M059J (cell line): Measurements from ENCODE around the gene AGBL4. TPM values are rescaled to one million over a fixed set of nuclear protein-coding genes. Genes with fewer than 3 reads are reported as not detected.
"Not testable (repeated sequence)": the region's sequence is repeated elsewhere in the genome, so short reads cannot be mapped to it uniquely, and the experiment has no call there.

Source experiments
- DNase-seq: peaks from one replicate; pipeline ENCODE4 v3.0.0-alpha.2; 2012; ENCODE audit warnings: low read depth
- total RNA-seq: library from RNA; depleted of rRNA; stranded (reverse); fragments of >200 nt; shearing (Covaris generic); gene quantifications from 2 replicates; pipeline ENCODE4 v1.2.3, GENCODE V29; 2014

Gene AGBL4
- total RNA-seq, 1 experiment from 2014 or later: not detected

DNA sequence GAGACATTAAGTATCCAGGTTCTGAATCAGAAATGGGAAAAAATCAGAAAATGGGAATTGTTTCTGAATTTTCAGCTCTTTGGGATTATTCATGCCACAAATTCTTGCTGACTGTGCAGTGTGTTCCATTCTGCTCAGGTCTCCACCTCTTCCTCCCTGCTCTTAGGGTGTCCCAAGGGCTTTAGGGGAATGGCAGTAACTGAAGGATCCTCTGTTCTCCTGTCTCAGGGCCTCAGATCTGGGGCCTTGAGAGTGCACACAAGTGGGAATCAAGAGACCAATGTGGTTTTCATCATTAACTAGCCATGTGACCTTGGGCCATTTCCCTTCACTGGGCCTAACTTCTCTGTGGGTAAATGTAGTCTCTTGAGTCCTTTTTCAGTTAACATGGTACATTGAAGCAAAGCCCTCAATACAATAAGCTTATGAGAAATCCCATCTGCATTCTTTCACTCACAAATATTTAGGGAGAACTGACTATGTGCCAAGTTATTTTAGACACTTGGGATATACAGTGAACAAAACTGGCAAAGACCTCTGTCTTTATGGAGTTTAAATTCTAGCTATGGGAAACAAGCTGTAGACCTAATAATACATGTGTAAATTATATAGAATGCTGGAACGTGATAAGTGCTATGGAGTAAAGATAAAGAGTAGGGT lies 1476.1 kb downstream of the AGBL4 start:
- DNase-seq: no peak

DNA sequence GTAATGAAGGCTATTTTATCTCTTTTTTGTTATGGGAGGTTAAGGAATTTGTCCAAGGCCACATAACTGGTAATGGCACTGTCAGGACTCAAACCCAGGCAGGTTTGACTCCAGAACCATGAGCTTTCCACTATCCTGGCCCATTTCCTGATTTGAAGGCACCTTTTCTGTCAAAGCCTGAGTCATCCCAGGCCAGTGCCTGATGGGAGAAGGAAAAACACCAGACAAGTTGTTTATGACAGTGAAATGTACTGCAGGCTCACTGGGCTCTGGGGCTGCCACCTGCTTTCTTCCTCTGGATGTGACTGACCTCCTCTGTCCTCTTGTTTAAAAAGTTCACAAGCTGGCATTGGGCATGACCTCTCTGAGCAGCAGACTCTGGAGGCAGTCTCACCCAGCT lies 1479.9 kb downstream of the AGBL4 start:
- no peak for DNase-seq

DNA sequence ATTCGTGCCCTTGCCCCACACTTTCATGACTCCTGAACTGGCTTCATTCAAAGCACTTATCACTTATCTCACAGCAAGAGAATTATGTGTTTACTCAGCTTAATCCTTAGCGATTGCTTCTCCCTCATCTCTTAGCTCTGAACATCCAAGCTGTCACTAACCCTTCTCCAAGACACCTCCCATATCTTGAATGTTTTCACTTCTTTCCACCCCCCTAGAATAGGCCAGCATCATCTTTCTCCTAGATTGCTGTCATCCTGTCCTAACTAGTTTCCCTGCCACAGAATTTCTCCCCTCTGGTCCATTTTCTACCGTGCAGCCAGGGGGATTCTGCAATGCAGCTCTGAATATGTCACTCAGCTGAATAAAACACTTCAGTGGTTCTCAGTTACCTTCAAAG lies 1483.2 kb downstream of the AGBL4 start:
- no peak for DNase-seq

GRCh38 chr1:48536477-48536876 lies 1487.3 kb downstream of the AGBL4 start:
- DNase-seq: no peak

DNA sequence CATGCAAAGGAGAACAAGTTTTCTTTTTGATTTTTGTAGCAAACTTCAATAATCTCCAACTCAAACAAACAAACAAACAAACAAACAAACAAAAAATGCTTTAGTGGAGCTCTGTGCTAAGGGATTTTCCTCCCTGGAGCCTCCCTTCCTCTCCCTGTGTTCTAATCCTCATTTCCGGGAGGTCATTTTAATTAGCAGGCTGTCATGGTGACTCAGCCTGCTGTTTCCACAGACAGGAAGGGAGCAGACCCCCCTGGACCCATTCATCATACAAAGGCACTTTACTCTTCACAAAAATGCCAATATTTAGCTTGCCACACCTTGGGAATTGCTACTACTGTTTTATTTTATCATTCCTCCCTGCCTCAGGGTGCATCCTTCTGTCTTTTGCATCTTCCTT lies 1490.8 kb downstream of the AGBL4 start:
- DNase-seq: peak; percentile 3

- DNase-seq: peak; percentile 12
These were observed 1492.9 kb downstream of the AGBL4 start for GRCh38 chr1:48530727-48531351.

- DNase-seq: no peak
These were observed 1496.7 kb downstream of the AGBL4 start for GRCh38 chr1:48527051-48527450.

DNA sequence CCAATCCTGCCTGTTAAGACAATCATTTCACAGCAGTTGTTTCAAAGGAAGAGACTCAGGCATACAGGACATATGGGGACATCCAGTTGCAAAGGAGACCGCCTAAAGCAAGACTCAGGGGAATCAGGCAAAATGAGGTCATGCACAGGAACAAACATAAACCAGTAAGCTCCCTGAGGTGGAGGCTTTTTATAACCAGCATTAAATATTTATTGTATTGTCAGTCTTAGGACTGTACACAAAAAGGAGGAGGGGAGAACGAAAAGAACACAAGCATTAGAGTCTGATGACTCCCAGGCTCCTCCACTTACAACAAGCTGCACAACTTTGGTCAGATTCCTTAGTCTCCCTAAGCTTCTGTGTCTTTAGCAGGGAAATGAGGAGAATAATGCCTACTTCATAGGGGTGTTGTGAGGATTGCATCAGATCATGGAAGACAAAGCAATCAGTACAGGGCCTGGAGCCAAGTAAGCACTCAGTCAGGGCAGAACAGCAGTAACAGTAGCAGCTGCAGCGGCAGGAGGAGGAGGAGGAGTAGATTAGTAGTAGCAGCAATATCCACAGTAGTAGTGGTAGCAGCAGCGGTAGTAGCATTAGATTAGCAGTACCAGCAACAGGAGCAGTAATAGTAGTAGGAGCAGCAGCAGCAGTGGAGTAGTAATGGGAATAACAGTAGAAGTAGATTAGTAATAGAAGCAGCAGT lies 1497.6 kb downstream of the AGBL4 start:
- DNase-seq: no peak

DNA sequence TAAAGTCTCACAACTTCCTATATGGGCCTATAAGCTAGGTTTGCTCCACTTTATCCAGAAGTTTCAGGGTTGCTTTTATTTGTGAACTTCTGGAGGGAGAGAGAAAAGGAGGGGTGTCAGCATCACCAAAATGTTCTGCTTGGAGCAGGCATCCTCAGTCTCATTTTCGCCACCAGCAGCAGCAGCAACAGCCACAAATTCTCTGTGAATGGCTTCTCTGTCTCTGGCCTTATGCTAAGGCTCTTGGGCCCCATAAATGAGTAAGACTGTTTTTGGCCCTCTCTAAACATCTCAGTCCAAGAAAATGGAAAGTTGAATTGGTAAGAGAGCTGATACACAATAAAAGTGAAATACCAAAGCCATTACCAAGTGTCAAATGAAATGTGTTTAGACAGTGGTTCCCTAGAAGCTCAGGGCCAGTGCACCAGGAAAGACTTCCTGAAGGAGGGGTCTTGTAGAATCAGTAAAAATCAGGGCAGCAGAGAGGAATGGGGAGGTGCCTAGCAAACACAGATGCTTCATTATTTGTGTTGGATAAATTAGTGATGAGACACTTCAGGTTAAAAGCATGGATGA lies 1498.8 kb downstream of the AGBL4 start:
- DNase-seq: no peak

DNA sequence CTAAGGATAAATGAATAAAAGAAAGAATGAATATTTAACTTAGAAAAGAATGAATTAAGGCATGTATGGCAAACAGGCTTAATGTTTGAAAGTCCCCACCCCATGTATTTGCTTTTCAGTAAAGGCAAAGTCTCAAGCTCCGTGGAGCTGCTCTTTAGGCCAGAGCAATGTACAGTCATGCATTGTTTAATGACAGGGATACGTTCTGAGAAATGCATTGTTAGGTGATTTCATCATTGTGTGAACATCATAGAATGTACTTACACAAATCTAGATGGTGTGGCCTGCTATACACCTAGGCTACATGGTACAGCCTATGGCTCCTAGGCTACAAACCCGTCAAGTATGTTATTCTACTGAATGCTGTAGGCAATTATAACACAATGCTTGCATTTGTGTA lies 1500.2 kb downstream of the AGBL4 start:
- no peak for DNase-seq

DNA sequence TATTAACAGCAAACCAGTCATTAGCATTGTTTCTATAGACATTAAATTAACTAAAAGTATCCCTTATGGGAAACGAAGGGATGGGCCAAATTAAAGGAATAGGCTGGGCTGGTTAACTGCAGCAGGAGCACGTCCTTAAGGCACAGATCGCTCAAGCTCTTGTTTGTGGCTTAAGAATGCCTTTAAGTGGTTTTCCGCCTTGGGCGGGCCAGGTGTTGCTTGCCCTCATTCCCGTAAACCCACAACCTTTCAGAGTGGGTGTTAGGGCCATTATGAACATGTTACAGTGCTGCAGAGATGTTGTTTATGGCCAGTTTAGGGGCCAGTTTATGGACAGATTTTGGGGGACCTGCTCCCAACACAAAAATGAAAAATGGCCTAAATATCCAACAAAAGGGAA lies 1503.9 kb downstream of the AGBL4 start:
- not testable (repeated sequence) for DNase-seq

DNA sequence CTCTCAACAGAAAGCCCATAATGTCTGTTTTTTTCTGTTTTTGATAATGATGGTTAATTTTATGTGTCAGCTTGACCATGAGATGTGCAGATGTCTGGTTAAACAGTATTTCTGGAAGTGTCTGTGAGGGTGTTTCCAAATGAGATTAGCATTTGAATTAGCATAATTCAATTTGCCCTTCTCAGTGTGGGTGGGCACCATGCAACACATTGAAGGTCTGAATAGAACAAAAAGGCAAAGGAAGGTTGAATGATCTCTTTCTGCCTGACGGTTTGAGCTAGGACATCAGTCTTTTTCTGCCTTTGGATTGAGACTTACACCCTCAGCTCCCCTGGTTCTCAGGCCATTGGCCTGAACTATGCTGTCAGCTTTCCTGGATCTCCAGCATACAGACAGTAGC lies 1516.9 kb downstream of the AGBL4 start:
- DNase-seq: no peak

DNA sequence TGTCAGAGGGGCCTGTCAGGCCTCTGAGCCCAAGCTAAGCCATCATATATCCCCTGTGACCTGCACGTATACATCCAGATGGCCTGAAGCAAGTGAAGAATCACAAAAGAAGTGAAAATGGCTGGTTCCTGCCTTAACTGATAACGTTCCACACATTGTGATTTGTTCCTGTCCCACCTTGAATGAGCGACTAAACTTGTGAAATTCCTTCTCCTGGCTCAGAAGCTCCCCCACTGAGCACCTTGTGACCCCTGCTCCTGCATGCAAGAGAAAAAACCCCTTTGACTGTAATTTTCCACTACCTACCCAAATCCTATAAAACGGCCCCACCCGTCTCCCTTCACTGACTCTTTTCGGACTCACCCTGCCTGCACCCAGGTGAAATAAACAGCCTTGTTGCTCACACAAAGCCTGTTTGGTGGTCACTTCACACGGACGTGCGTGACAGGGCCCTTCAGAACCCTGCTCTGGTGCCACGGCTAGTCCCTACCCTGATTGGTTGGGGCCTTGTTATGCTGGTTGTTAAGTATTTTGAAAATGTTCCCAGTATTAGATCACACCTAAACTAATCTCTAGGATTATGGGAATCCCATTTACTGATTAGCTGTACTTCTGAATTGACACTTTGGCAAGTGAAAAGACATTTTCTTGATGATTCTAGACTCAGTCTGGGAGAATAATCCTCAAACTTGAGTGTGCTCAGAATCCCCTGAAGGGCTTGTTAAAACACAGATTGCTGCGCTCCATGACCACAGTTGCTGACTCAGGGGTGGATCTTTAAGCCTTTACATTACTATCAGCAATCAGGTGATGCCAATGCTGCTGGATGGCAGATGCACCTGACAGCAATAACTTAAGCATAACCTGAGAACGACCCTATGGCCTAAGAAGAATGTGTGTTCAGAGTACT lies 1523.0 kb downstream of the AGBL4 start:
- no peak for DNase-seq

- no peak for DNase-seq
These were observed 1524.5 kb downstream of the AGBL4 start for GRCh38 chr1:48499211-48499735.

DNA sequence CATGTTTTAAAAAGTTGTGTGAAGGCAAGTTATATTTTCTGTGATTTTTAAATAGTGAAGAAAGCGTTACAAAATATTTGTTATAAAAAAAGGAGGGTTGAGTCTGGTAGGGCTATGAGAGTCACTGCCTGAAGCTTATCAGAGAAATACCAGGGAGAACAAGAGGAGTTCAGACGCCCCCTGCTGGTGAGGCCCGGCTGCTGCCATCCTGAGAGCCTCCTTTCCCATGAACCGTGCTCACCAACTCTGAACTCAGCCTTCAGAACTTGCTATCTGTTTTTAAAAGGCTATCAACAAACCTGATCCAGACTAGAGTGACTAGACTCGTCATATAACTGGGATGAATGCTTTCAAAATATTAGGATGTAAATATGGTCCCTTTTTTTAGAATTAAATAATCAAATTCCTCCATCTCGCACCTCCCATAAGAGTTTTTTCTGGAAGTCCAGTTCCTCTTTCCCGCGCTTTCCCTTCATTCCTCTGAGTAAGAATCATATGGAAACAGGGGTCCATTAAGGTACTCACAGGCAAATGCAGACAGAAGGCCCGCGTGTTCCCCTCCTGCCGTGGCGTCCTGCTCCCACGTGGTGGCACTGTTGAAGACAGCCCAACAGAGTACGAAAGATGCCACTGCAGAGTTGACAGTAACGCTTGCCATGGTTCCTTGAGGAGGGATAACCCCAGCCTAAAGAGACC lies 1525.5 kb downstream of the AGBL4 start:
- DNase-seq: peak; percentile 53

GRCh38 chr1:48495911-48496310 lies 1527.8 kb downstream of the AGBL4 start:
- no peak for DNase-seq

- peak; percentile 21 for DNase-seq
These were observed 1528.6 kb downstream of the AGBL4 start for GRCh38 chr1:48495166-48495565.

- peak; percentile 52 for DNase-seq
These were observed 1529.6 kb downstream of the AGBL4 start for GRCh38 chr1:48493970-48494769.

- no peak for DNase-seq
These were observed 1530.7 kb downstream of the AGBL4 start for GRCh38 chr1:48493041-48493440.

DNA sequence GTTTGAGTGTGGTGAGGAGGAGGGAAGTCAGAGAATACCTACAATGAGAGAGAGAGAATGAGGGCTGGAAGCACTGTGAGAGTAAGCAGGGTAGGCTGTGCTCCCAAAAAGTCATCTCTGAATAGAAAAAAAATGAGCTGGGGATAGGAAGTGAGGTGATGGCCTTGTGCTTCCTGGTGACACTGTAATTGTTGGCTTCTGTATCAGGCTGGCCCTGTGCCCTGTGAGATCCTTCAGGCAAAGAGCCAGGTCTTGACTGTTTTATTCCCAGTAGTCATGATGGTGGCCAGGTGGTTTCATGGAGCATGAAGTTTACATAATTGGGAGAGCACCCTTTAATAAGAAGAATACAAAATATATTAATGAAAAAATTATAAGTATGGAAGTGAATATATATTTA lies 1531.4 kb downstream of the AGBL4 start:
- no peak for DNase-seq
